Natural killer cell treated with Interleukin-12 subunit alpha and Interleukin-12 subunit beta and Interleukin-15 and Interleukin-18, amount 100 ng/mL, for 72 hours (primary cell): ENCODE measurements around the gene INSL3. TPM values are rescaled to one million over a fixed set of nuclear protein-coding genes. Genes with fewer than 3 reads are reported as not detected.
"Not testable (repeated sequence)": the region's sequence is repeated elsewhere in the genome, so short reads cannot be mapped to it uniquely, and the experiment has no call there.

Experiments
- ATAC-seq, 2 donors: fragments of 150-1000 bp; cut with Tn5 transposase in 1 of 2; sonication (Bioruptor Pico), chemical (Tn5 transposase) in 1 of 2; 2 replicates each; pipeline ENCODE4 v1.10.0; 2021
- DNase-seq: peaks from one replicate; pipeline ENCODE4 v3.0.0; 2022; ENCODE audit warnings: low spot score
- H3K27ac Mint-ChIP-seq, 2 donors: 1 replicate in 1 of 2; 2 replicates in 1 of 2; pipeline ENCODE4 v1.8.0; 2022; ENCODE audit warnings: mixed read lengths in 2 of 2, mild to moderate bottlenecking in 1 of 2, moderate library complexity in 1 of 2
- H3K27me3 Mint-ChIP-seq, 2 donors: 1 replicate in 1 of 2; 2 replicates in 1 of 2; pipeline ENCODE4 v1.8.0; 2022; ENCODE audit warnings: mixed read lengths in 2 of 2
- H3K36me3 Mint-ChIP-seq: one replicate; pipeline ENCODE4 v1.8.0; 2022; ENCODE audit warnings: mixed read lengths
- H3K4me1 Mint-ChIP-seq, 2 donors: 1 replicate in 1 of 2; 2 replicates in 1 of 2; pipeline ENCODE4 v1.8.0; 2022; ENCODE audit warnings: low read depth in 2 of 2, mixed read lengths in 2 of 2, mild to moderate bottlenecking in 1 of 2
- H3K4me3 Mint-ChIP-seq: one replicate; pipeline ENCODE4 v1.8.0; 2022; ENCODE audit warnings: mixed read lengths
- H3K9me3 Mint-ChIP-seq: 2 replicates; pipeline ENCODE4 v1.8.0; 2022; ENCODE audit warnings: mixed read lengths
- total RNA-seq, 2 donors: library from RNA; stranded (reverse); gene quantifications; one replicate each; pipeline ENCODE4 v1.2.3, GENCODE V29; 2022

Gene INSL3
- total RNA-seq, 2 donors from 2014 or later, result 9.1 to 12.0 TPM

DNA sequence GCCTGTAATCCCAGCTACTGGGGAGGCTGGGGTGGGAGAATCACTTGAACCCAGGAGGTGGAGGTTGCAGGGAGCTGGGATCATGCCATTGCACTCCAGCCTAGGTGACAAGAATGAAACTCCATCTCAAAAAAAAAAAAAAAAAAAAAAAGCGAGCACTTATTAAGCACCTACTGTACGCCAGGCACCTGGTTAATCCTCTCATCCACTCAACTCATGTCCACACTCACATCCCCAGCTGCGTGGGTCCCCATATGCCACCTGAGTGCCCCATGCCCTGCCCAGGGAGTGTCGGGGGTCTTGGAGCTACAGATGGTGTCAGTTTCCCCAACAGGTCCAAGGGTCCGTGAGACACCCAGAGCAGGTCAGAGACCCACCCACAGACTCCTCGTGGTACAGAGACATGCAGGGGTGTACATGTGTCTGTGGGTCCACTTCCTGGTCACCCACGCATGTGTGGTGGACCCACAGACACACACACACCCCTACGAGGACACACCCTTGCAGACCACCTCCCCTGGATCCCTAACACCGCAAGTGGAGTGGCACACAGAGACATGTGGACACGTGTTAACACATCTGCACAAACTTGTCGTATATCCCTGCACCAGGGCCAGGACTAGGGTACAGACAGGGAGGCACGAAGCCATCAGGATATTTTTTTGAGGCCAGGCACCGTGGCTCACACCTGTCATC, 3.5 kb downstream of the INSL3 start:
- Mint-ChIP-seq H3K36me3 (no peaks in the 10 kb centered on the region), H3K4me3 (no peak overlapping the region), H3K9me3 (no peaks in the 10 kb centered on the region), H3K27ac (no peak overlapping the region), H3K27me3 (no peaks in the 10 kb centered on the region), H3K4me1 (no peaks in the 10 kb centered on the region)
- DNase-seq (no peak), ATAC-seq (peak; percentile 33 to 43)

DNA sequence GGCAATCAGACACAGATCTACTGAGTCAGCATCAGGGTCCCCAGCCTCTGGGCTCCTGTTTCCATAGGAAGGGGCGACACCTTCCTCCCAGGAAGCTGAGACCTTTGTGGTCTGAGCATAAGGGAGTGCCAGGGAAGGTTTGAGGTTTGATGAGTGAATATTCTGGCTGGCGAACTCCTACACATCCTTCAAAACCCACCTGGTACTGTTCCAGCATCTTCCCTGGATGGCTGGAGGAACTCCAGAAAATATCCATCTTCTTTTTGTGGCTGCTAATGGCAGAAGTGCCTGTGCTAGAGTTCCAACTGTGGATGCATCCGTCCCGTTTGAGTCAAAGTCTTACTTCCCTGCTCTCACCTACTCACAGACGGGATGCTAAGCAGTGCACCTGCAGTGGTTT, 9.2 kb downstream of the INSL3 start:
- Mint-ChIP-seq H3K27me3 (peaks cover 0 to 5% of the 10 kb centered on the region in 2 donors), H3K27ac (no peak overlapping the region), H3K4me1 (no peaks in the 10 kb centered on the region), H3K4me3 (no peak overlapping the region), H3K9me3 (no peaks in the 10 kb centered on the region), H3K36me3 (no peaks in the 10 kb centered on the region)
- ATAC-seq, result no peak
- no peak for DNase-seq

DNA sequence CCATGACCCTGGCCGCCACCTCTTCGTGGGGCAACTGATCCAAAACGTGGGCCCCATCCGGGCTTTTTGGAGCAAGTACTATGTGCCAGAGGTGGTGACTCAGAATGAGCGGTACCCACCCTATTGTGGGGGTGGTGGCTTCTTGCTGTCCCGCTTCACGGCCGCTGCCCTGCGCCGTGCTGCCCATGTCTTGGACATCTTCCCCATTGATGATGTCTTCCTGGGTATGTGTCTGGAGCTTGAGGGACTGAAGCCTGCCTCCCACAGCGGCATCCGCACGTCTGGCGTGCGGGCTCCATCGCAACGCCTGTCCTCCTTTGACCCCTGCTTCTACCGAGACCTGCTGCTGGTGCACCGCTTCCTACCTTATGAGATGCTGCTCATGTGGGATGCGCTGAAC, 9.6 kb downstream of the INSL3 start:
- Mint-ChIP-seq H3K4me3 (no peak overlapping the region), H3K27me3 (peaks cover 0 to 5% of the 10 kb centered on the region in 2 donors), H3K4me1 (no peaks in the 10 kb centered on the region), H3K27ac (no peak overlapping the region), H3K9me3 (no peaks in the 10 kb centered on the region), H3K36me3 (no peaks in the 10 kb centered on the region)
- DNase-seq, result no peak
- ATAC-seq, result peak; percentile 32 to 34

DNA sequence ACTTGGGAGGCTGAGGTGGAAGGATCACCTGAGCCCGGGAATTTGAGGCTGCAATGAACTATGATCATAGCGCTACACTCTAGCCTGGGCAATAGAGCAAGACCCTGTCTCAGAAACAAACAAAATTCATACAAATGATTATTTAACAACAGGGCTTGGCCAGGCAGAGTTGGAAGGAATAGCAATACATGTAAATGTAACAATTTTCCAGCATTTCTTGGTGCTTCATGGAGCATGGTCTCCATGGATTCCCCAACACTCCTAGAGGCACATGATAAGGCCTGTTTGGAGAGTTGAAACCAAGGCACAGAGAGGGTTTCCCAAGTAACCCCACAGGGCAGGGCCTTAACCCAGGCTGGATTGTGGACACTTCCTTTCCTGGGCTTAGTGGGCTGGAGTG, 10.2 kb downstream of the INSL3 start:
- H3K4me1 Mint-ChIP-seq, result no peaks in the 10 kb centered on the region
- ATAC-seq (no peak), DNase-seq (no peak)
- H3K4me3 Mint-ChIP-seq, result no peak overlapping the region
- H3K27me3 Mint-ChIP-seq, result peaks cover 0 to 5% of the 10 kb centered on the region in 2 donors
- H3K27ac Mint-ChIP-seq, result no peak overlapping the region
- no peaks in the 10 kb centered on the region for H3K36me3 Mint-ChIP-seq
- no peaks in the 10 kb centered on the region for H3K9me3 Mint-ChIP-seq

DNA sequence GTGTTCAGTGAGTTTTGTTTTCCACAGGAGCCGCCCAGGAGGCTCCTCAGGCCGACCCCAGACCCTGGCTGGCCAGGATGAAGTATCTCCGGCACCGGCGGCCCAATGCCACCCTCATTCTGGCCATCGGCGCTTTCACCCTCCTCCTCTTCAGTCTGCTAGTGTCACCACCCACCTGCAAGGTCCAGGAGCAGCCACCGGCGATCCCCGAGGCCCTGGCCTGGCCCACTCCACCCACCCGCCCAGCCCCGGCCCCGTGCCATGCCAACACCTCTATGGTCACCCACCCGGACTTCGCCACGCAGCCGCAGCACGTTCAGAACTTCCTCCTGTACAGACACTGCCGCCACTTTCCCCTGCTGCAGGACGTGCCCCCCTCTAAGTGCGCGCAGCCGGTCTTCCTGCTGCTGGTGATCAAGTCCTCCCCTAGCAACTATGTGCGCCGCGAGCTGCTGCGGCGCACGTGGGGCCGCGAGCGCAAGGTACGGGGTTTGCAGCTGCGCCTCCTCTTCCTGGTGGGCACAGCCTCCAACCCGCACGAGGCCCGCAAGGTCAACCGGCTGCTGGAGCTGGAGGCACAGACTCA, 13.5 kb downstream of the INSL3 start:
- Mint-ChIP-seq H3K4me1 (peaks cover 7 to 9% of the 10 kb centered on the region in 2 donors), H3K36me3 (no peaks in the 10 kb centered on the region), H3K27ac (no peak overlapping the region), H3K4me3 (peak overlapping the region; percentile 47), H3K27me3 (peaks cover 0 to 5% of the 10 kb centered on the region in 2 donors), H3K9me3 (no peaks in the 10 kb centered on the region)
- no peak for DNase-seq
- ATAC-seq, result no peak

DNA sequence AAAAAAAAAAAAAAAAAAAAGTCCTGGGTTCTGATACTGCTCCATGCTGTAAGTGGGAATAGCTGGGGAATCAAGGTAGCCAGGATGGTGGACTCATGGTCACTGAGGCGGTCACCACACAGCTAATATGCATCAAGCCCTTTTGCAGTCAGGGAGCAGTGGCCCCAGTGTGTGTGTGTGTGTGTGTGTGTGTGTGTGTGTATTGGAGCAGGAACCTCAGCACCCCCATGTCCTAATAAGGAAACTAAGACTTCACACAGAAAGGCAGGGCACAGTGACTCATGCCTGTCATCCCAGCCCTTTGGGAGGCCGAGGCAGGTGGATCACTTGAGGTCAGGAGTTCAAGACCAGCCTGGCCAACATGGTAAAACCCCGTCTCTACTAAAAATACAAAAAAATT, 14.4 kb downstream of the INSL3 start:
- ATAC-seq, result no peak
- H3K9me3 Mint-ChIP-seq, result no peaks in the 10 kb centered on the region
- no peak for DNase-seq
- peaks cover 0 to 5% of the 10 kb centered on the region in 2 donors for H3K27me3 Mint-ChIP-seq
- no peak overlapping the region for H3K27ac Mint-ChIP-seq
- no peaks in the 10 kb centered on the region for H3K36me3 Mint-ChIP-seq
- peaks cover 12 to 13% of the 10 kb centered on the region in 2 donors for H3K4me1 Mint-ChIP-seq
- H3K4me3 Mint-ChIP-seq, result no peak overlapping the region

DNA sequence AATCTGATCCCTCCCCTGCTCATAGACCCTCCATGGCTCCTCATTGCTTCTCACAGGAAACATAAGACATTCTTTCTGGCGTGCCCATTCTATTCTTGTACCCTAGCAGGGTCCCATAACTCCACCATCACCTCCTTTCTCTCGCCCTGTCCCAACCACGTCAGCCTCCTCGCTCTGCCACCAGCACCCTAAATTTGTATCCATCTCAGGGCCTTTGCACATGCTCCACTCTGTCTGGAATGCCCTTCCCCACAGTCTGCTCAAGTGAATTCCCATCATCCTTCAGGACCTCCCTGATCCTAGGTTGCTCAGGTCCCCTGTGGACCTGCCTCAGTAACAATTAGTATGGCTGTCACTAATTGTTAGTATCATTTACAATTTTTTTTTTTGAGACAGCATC, 15.9 kb downstream of the INSL3 start:
- no peak for ATAC-seq
- Mint-ChIP-seq H3K4me3 (no peak overlapping the region), H3K36me3 (no peaks in the 10 kb centered on the region)

DNA sequence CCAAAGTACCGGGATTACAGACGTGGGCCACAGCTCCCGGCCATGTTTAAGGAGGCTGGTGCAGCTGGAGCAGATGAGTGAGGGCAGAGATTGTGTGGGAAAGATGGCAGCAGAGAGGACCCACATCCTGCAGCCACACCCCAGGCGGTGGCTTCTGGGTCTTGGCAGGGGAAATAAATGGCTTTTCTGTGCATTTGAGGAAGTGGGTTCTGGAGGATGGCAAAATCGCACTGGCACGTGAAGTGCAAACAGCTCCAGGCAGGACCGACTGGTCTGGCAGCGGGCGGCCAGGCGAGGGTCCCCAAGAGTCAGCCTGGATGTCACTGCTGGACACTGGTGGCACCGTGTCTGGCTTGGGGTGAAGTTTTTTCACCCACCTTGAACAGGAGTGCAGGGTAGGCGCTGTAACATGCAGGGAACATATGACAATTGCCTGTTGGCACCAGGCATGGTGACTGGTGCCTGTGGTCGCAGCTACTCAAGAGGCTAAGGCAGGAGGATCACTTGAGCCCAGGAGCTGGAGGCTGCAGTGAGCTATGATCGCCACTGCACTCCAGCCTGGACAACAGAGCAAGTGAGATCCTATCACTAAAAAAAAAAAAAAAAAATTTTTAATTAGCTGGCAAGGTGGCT, 17.9 kb downstream of the INSL3 start:
- no peaks in the 10 kb centered on the region for H3K36me3 Mint-ChIP-seq
- H3K27ac Mint-ChIP-seq, result peak overlapping the region in 1 of 2 donors; percentile 41
- peaks cover 12 to 13% of the 10 kb centered on the region in 2 donors for H3K4me1 Mint-ChIP-seq
- ATAC-seq (no peak), DNase-seq (no peak)
- H3K27me3 Mint-ChIP-seq, result peaks cover 0 to 4% of the 10 kb centered on the region in 2 donors
- H3K4me3 Mint-ChIP-seq, result peak overlapping the region; percentile 3
- no peaks in the 10 kb centered on the region for H3K9me3 Mint-ChIP-seq

More for the DNA sequence above, 15.9 kb downstream of the INSL3 start:
- Mint-ChIP-seq H3K27ac (no peak overlapping the region), H3K27me3 (peaks cover 0 to 5% of the 10 kb centered on the region in 2 donors), H3K4me1 (peaks cover 12 to 13% of the 10 kb centered on the region in 2 donors), H3K9me3 (no peaks in the 10 kb centered on the region)
- DNase-seq, result no peak

DNA sequence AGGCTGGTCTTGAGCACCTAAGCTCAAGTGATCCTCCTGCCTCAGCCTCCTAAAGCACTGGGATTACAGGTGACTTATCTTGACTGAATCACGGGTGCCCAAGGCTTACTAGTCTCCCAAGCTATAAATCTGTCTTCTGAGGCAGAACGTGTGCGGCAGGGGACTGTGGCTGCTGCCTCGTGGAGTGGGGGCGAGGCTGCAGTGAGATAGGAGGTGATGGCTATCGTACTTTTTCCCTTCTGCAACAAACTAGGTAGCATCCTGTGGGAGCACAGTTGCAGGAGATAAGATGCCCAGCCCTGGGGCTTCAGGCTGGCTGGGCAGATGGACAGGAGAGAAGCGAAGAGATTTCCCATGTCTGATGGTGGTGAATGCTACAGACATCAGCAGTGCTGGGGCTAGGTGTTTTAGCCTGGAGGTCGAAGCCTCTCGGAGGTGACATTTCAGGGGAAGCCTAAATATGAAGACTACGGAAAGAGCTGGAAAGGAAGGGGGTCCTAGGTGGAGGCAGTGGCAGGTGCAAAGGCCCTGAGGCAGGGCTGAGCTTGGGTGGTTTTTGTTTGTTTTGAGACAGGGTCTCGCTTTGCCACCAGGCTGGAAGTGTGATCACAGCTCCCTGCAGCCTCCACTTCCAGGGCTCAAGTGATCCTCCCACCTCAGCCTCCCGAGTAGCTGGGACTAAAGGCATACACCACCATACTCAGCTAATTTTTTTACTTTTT, 19.0 kb downstream of the INSL3 start:
- ATAC-seq (no peak), DNase-seq (no peak)
- Mint-ChIP-seq H3K27ac (no peak overlapping the region), H3K4me1 (peaks cover 12 to 13% of the 10 kb centered on the region in 2 donors), H3K9me3 (no peaks in the 10 kb centered on the region), H3K36me3 (no peaks in the 10 kb centered on the region), H3K4me3 (no peak overlapping the region), H3K27me3 (peaks cover 0 to 2% of the 10 kb centered on the region in 2 donors)

DNA sequence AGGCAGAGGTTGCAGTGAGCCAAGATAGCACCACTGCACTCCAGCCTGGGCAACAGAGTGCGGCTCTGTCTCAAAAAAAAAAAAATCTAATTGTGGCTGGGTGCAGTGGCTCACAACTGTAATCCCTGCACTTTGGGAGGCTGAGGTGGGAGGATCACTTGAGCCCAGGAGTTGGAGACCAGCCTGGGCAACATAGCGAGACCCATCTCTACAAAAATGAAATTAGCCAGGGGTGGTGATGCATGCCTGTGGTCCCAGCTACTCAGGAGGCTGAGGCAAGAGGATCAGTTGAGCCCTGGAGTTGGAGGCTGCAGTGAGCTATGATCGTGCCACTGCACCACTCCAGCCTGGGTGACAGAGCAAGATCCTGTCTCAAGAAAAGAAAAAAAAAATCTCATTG, 22.7 kb downstream of the INSL3 start:
- ATAC-seq, H3K9me3 Mint-ChIP-seq, H3K36me3 Mint-ChIP-seq, H3K27ac Mint-ChIP-seq, H3K4me3 Mint-ChIP-seq, H3K27me3 Mint-ChIP-seq, DNase-seq: not testable (repeated sequence)
- peaks cover 9 to 12% of the 10 kb centered on the region in 2 donors for H3K4me1 Mint-ChIP-seq

DNA sequence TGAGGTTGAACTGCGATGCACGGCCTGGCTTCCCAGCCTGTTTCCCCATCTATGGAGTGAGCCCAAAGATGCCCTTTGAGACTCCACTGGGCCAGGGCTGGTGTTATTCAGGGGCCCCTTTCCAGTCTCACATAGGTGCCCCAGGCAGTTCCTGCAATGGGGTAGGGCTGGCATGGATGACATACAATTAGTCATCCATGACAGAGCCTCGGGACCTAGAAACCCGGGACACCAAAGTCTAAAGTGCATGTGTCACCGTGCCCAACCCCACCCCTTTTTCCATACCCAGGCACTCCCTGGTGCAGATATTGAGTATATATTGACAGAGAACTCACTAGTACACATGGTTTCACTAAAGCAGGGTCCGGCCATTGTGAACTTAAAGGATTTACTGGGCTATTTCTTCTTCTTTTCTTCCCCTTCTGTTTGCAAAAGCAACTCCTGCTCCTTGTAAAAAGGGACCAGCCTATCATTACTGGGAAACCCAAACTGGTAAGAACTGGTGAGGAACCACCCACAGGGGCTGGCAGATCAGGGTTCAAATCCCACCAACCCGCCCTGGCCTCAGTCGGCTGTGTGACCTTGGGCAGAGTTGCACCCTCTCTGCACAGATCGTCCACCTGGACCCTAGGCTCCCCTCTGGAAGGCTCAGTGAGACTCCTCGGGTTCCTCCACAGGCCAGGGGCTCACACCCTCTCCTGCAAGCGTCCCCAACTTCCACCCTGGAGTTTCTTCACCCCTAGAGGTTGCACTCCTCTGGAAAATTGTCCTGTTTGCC, 23.7 kb downstream of the INSL3 start:
- H3K36me3 Mint-ChIP-seq, result no peaks in the 10 kb centered on the region
- H3K27ac Mint-ChIP-seq, result no peak overlapping the region
- no peak overlapping the region for H3K4me3 Mint-ChIP-seq
- ATAC-seq (no peak), DNase-seq (no peak)
- no peaks in the 10 kb centered on the region for H3K9me3 Mint-ChIP-seq
- H3K27me3 Mint-ChIP-seq, result peaks cover 0 to 8% of the 10 kb centered on the region in 2 donors
- peaks cover 4 to 5% of the 10 kb centered on the region in 2 donors for H3K4me1 Mint-ChIP-seq

DNA sequence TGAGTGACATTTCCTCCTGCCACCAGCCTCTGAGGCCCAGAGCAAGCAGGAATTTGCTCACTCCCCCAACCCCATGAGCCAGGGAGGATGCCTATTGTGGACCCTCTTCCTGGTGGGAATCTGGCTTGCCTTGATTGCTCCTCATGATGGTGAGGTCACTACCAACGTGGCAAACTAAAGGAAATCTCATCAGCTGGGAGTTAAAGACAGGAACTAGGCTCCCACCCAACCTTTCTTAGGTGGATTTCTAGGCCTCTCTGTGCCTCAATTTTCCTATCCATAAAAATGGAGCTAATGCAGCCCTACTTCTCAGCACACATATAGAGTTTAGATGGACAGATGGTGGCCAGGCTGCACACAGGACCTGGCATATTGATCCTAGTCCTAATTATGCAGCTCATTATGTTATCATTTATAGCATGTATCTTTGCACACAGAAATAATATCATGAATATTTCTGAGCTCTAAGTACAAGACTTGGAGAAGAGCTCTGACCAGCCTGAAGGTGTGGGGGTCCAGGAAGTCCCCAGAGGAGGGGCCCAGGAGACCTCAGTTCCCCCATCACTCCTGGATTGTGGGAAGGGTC, 24.4 kb downstream of the INSL3 start:
- no peak for DNase-seq
- no peak overlapping the region for H3K4me3 Mint-ChIP-seq

More for the DNA sequence above, 24.4 kb downstream of the INSL3 start:
- H3K9me3 Mint-ChIP-seq, result no peaks in the 10 kb centered on the region
- no peaks in the 10 kb centered on the region for H3K36me3 Mint-ChIP-seq
- ATAC-seq, result no peak
- H3K4me1 Mint-ChIP-seq, result no peaks in the 10 kb centered on the region
- no peak overlapping the region for H3K27ac Mint-ChIP-seq
- peaks cover 0 to 8% of the 10 kb centered on the region in 2 donors for H3K27me3 Mint-ChIP-seq
